Measurements from ENCODE around the gene UBL4A. TPM values are rescaled to one million over a fixed set of nuclear protein-coding genes. Genes with fewer than 3 reads are reported as not detected.
A peak's percentile ranks its signal among the peaks of the same experiment; 100 is the strongest.

The UBL4A gene
- total and polyA plus RNA-seq, 2 donors from 2014 or later, result 26.1 to 35.2 TPM

GRCh38 chrX:154506483-154507332, 20.3 kb upstream of the UBL4A start:
- H3K9me3 ChIP-seq (ENCODE audit: control insufficient read depth in 2 of 3, insufficient read depth in 1 of 3, low read length in 3 of 3), result no peaks in the 10 kb centered on the region
- no peaks in the 10 kb centered on the region for H3K27me3 ChIP-seq (ENCODE audit: control insufficient read depth, insufficient read depth, low read length)
- intact Hi-C loops (cut with DNase I), result no loop called here
- H3K9ac ChIP-seq (ENCODE audit: low read length in 3 of 3), result no peak overlapping the region
- FAIRE-seq, result no peak
- DNase-seq, result peak in 1 of 5 donors; percentile 72
- H3K27ac ChIP-seq (ENCODE audit: low read depth in 2 of 2, low read length in 2 of 2), result no peak overlapping the region
- H3K36me3 ChIP-seq (ENCODE audit: control insufficient read depth in 2 of 3, insufficient read depth in 3 of 3, low read length in 3 of 3), result no peaks in the 10 kb centered on the region
- no peak for TF ChIP-seq CTCF (IDR thresholded peaks at IDR 0.05; ENCODE audit: borderline replicate concordance, extremely low read depth, insufficient read depth)
- H3K4me1 ChIP-seq (ENCODE audit: control insufficient read depth in 2 of 3, insufficient read depth in 2 of 3, low read depth in 1 of 3, low read length in 3 of 3), result no peaks in the 10 kb centered on the region
- no peak overlapping the region for H3K4me3 ChIP-seq (ENCODE audit: low read length in 3 of 3)

- no peak for FAIRE-seq
These were observed 19.3 kb upstream of the UBL4A start for GRCh38 chrX:154505734-154506133.

GRCh38 chrX:154502989-154503388, 16.6 kb upstream of the UBL4A start:
- H3K4me1 ChIP-seq (ENCODE audit: control insufficient read depth in 2 of 3, insufficient read depth in 2 of 3, low read depth in 1 of 3, low read length in 3 of 3), result no peaks in the 10 kb centered on the region
- no peaks in the 10 kb centered on the region for H3K27me3 ChIP-seq (ENCODE audit: control insufficient read depth, insufficient read depth, low read length)
- H3K27ac ChIP-seq (ENCODE audit: low read depth in 2 of 2, low read length in 2 of 2), result no peak overlapping the region
- no peaks in the 10 kb centered on the region for H3K9me3 ChIP-seq (ENCODE audit: control insufficient read depth in 2 of 3, insufficient read depth in 1 of 3, low read length in 3 of 3)
- H3K9ac ChIP-seq (ENCODE audit: low read length in 3 of 3), result no peak overlapping the region
- FAIRE-seq (no peak), DNase-seq (no peak)
- no peak overlapping the region for H3K4me3 ChIP-seq (ENCODE audit: low read length in 3 of 3)
- TF ChIP-seq CTCF (IDR thresholded peaks at IDR 0.05; ENCODE audit: borderline replicate concordance, extremely low read depth, insufficient read depth), result no peak
- intact Hi-C loops (cut with DNase I), result no loop called here
- H3K36me3 ChIP-seq (ENCODE audit: control insufficient read depth in 2 of 3, insufficient read depth in 3 of 3, low read length in 3 of 3), result no peaks in the 10 kb centered on the region

More at GRCh38 chrX:154505734-154506133, 19.3 kb upstream of the UBL4A start:
- Histone ChIP-seq H3K27me3 (ENCODE audit: control insufficient read depth, insufficient read depth, low read length) (no peaks in the 10 kb centered on the region), H3K4me3 (ENCODE audit: low read length in 3 of 3) (no peak overlapping the region), H3K9ac (ENCODE audit: low read length in 3 of 3) (no peak overlapping the region), H3K9me3 (ENCODE audit: control insufficient read depth in 2 of 3, insufficient read depth in 1 of 3, low read length in 3 of 3) (no peaks in the 10 kb centered on the region), H3K4me1 (ENCODE audit: control insufficient read depth in 2 of 3, insufficient read depth in 2 of 3, low read depth in 1 of 3, low read length in 3 of 3) (no peaks in the 10 kb centered on the region), H3K36me3 (ENCODE audit: control insufficient read depth in 2 of 3, insufficient read depth in 3 of 3, low read length in 3 of 3) (no peaks in the 10 kb centered on the region), H3K27ac (ENCODE audit: low read depth in 2 of 2, low read length in 2 of 2) (no peak overlapping the region)
- TF ChIP-seq CTCF (IDR thresholded peaks at IDR 0.05; ENCODE audit: borderline replicate concordance, extremely low read depth, insufficient read depth), result no peak
- intact Hi-C loops (cut with DNase I), result no loop called here
- DNase-seq, result no peak
